Stimulated activated CD4-positive, alpha-beta T cell treated with anti-CD3 and anti-CD28 coated beads, Interleukin-2, amount 100 ng/mL, for 4 hours (primary cell): ENCODE results near the gene GPR137B.

Source experiments
- DNase-seq: peaks from one replicate; pipeline ENCODE4 v3.0.0-alpha.2; 2020; ENCODE audit warnings: low read depth

Gene GPR137B

GRCh38 chr1:236114076-236114747 is 28.1 kb upstream of the GPR137B start:
- DNase-seq: no peak

- DNase-seq: no peak
These were observed 24.6 kb upstream of the GPR137B start for GRCh38 chr1:236117710-236118109.

- DNase-seq: no peak
These were observed 22.3 kb upstream of the GPR137B start for GRCh38 chr1:236119943-236120484.

GRCh38 chr1:236120721-236121153 is 21.6 kb upstream of the GPR137B start:
- no peak for DNase-seq

GRCh38 chr1:236122176-236122575 is 20.2 kb upstream of the GPR137B start:
- DNase-seq: no peak

GRCh38 chr1:236123563-236123962 is 18.8 kb upstream of the GPR137B start:
- DNase-seq: no peak

- DNase-seq: no peak
These were observed 17.4 kb upstream of the GPR137B start for GRCh38 chr1:236124965-236125364.

GRCh38 chr1:236127045-236127444 is 15.3 kb upstream of the GPR137B start:
- DNase-seq: no peak

GRCh38 chr1:236128646-236129178 is 13.6 kb upstream of the GPR137B start:
- no peak for DNase-seq

GRCh38 chr1:236129306-236129705 is 13.0 kb upstream of the GPR137B start:
- no peak for DNase-seq

- no peak for DNase-seq
These were observed 12.0 kb upstream of the GPR137B start for GRCh38 chr1:236130372-236130771.

- DNase-seq: no peak
These were observed 10.4 kb upstream of the GPR137B start for GRCh38 chr1:236131916-236132315.

GRCh38 chr1:236132420-236133046 is 9.8 kb upstream of the GPR137B start:
- DNase-seq: no peak

- DNase-seq: no peak
These were observed 9.0 kb upstream of the GPR137B start for GRCh38 chr1:236133339-236133738.

GRCh38 chr1:236133802-236134201 is 8.5 kb upstream of the GPR137B start:
- no peak for DNase-seq

- DNase-seq: no peak
These were observed 5.0 kb upstream of the GPR137B start for GRCh38 chr1:236137285-236137852.

- no peak for DNase-seq
These were observed 2.8 kb upstream of the GPR137B start for GRCh38 chr1:236139495-236139894.

- DNase-seq: no peak
These were observed 1.5 kb upstream of the GPR137B start for GRCh38 chr1:236140705-236141446.

- no peak for DNase-seq
These were observed 689 bp upstream of the GPR137B start for GRCh38 chr1:236141447-236142252.

- DNase-seq: no peak
These were observed 987 bp downstream of the GPR137B start for GRCh38 chr1:236143104-236143948.
